Lower leg skin (tissue), 3 donors: ENCODE results near the gene ZGRF1.

Source experiments
- CTCF ChIP-seq, 3 donors: fragments of 450-650 bp; IDR thresholded peaks; one replicate each; pipeline ENCODE4 v1.5.1; 2016; ENCODE audit warnings: antibody characterized with exemption in 3 of 3, mild to moderate bottlenecking in 3 of 3, moderate library complexity in 2 of 3
- POLR2A ChIP-seq, 2 donors: fragments of 450-650 bp; IDR thresholded peaks; one replicate each; pipeline ENCODE4 v1.6.1; 2016 to 2017; ENCODE audit warnings: antibody characterized with exemption in 2 of 2, mild to moderate bottlenecking in 1 of 2, moderate library complexity in 1 of 2

- TF ChIP-seq CTCF (IDR thresholded peaks at IDR 0.05): no peak
- no peak for TF ChIP-seq POLR2A (IDR thresholded peaks at IDR 0.05)
These were observed 86.0 kb downstream of the ZGRF1 start for GRCh38 chr4:112550728-112551127.
